Breast epithelium (tissue), 3 donors: ENCODE measurements around the gene EMC10.

Experiments
- CTCF ChIP-seq, 3 donors: fragments of 450-650 bp; IDR thresholded peaks; one replicate each; pipeline ENCODE4 v1.5.1; 2016 to 2017; ENCODE audit warnings: antibody characterized with exemption in 3 of 3, mild to moderate bottlenecking in 3 of 3, moderate library complexity in 3 of 3
- POLR2AphosphoS5 ChIP-seq, 3 donors: sonication (generic); formaldehyde crosslinking; IDR thresholded peaks; one replicate each; pipeline ENCODE4 v1.6.1; 2017; ENCODE audit warnings: antibody characterized with exemption in 3 of 3

DNA sequence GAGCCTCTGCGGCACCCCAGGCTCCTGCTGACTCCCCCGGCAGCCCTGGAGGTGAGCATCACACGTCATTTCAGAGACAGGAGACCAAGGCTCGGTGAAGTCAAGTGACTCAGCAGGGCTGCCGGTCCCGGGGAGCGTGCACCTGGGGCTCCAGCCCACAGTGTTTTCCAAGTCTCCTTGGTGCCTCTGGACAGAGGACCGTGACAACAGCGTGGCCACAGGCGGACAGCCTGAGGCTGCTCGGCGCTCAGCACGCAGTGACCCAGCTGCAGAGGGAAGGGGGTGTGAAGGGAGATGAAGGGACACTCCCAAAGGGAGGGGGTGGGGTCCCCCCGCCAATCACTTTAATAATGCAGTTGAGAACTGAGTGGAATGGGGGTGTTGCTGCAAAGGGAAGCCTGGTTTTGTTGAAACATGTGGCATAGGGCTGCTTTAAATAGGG, 54.9 kb downstream of the EMC10 start:
- TF ChIP-seq CTCF (IDR thresholded peaks at IDR 0.05) (no peak), POLR2AphosphoS5 (IDR thresholded peaks at IDR 0.05) (no peak)
